Body of pancreas (tissue), 4 donors: ENCODE measurements around the gene TMEM150C. TPM values are rescaled to one million over a fixed set of nuclear protein-coding genes. Genes with fewer than 3 reads are reported as not detected.
A peak's percentile ranks its signal among the peaks of the same experiment; 100 is the strongest.
"Not testable (repeated sequence)": the region's sequence is repeated elsewhere in the genome, so short reads cannot be mapped to it uniquely, and the experiment has no call there.

Source experiments
- ATAC-seq: fragments of 150-250 bp; one replicate; pipeline ENCODE4 v1.9.1; 2016
- DNase-seq, 4 donors: peaks; one replicate each; pipeline ENCODE4 v3.0.0-alpha.2; 2019
- H3K27ac ChIP-seq, 4 donors: fragments of 200-600 bp; sonication (generic); 1 replicate in 3 of 4; 2 replicates in 1 of 4; pipeline versions ENCODE4 v1.5.1 to v1.6.1; 2016 to 2019; ENCODE audit warnings: mild to moderate bottlenecking in 1 of 4, mixed read lengths in 1 of 4, moderate library complexity in 1 of 4
- H3K27me3 ChIP-seq, 2 donors: fragments of 200-600 bp; sonication (generic); one replicate each; pipeline ENCODE4 v1.6.0; 2016; ENCODE audit warnings: mild to moderate bottlenecking in 1 of 2
- H3K36me3 ChIP-seq, 2 donors: fragments of 200-600 bp; sonication (generic); replicated peaks in 1 of 2; 2 replicates each; pipeline ENCODE4 v1.5.1; 2016; ENCODE audit warnings: low read depth in 2 of 2; ENCODE audit not compliant: insufficient read depth in 1 of 2
- H3K4me1 ChIP-seq: fragments of 200-600 bp; sonication (generic); one replicate; pipeline ENCODE4 v1.6.0; 2016
- H3K4me3 ChIP-seq, 2 donors: fragments of 200-600 bp; sonication (generic); 1 replicate in 1 of 2; 2 replicates in 1 of 2; pipeline ENCODE4 v1.5.1; 2016 to 2019
- H3K9me3 ChIP-seq, 3 donors: fragments of 200-600 bp; sonication (generic); 1 replicate in 2 of 3; 2 replicates in 1 of 3; pipeline ENCODE4 v1.5.1; 2016
- CTCF ChIP-seq, 7 experiments: fragments of 450-650 bp in 4 of 7; fragments of 200-600 bp in 3 of 7; sonication (generic) in 3 of 7; IDR thresholded peaks; one replicate each; pipeline ENCODE4 v1.5.1; 2016 to 2019; ENCODE audit warnings: antibody characterized with exemption in 7 of 7
- POLR2A ChIP-seq, 3 donors: fragments of 450-650 bp; IDR thresholded peaks; one replicate each; pipeline ENCODE4 v1.6.1; 2016; ENCODE audit warnings: antibody characterized with exemption in 3 of 3, mild to moderate bottlenecking in 2 of 3
- WGBS, 2 donors: methylation state at CpG; one replicate each; pipeline ENCODE4 v1.1.5; 2017; 5-methylcytosine and 5-hydroxymethylcytosine counted together
- intact Hi-C: fragments of 100-400 bp; cut with DNase I; formaldehyde crosslinking; loops from one replicate; pipeline ENCODE4 v1.15.1; 2023
- total RNA-seq, 2 donors: library from RNA; depleted of rRNA; stranded (reverse); fragments of >200 nt; gene quantifications; one replicate each; pipeline ENCODE4 v1.1.0, GENCODE V29; 2016

The TMEM150C gene
- total RNA-seq, 2 donors from 2014 or later: 5.2 to 5.6 TPM

DNA sequence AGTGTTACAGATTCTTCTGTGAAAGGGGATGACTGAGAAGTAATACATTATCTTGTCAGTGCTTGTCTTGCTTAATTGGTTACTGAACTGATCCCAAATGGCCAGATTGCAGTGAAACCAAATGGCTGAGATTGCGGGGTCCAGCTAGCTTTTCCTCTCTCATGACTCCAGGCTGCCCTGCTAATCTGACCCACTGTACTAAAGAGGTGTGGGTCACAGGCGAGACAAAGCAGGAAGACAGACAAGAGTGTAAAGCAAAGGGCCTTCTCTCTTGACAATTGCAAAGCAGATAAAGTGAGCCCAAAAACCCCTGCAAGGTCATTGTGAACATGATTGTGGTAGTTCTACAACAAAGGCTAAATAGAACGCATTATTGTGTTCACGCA is 2.1 kb downstream of the TMEM150C start:
- H3K36me3 ChIP-seq: no peaks in the 10 kb centered on the region
- H3K9me3 ChIP-seq: no peaks in the 10 kb centered on the region
- intact Hi-C loops: no loop called here
- ATAC-seq: no peak
- no peak overlapping the region for H3K4me3 ChIP-seq
- TF ChIP-seq CTCF (IDR thresholded peaks at IDR 0.05) (no peak), POLR2A (IDR thresholded peaks at IDR 0.05) (no peak)
- no peak for DNase-seq
- no peak overlapping the region for H3K27ac ChIP-seq
- WGBS, 2 donors: 94 to 97% methylated on average over 4 of the region's 4 CpGs
- peaks cover 5% of the 10 kb centered on the region for H3K4me1 ChIP-seq
- H3K27me3 ChIP-seq: no peaks in the 10 kb centered on the region

DNA sequence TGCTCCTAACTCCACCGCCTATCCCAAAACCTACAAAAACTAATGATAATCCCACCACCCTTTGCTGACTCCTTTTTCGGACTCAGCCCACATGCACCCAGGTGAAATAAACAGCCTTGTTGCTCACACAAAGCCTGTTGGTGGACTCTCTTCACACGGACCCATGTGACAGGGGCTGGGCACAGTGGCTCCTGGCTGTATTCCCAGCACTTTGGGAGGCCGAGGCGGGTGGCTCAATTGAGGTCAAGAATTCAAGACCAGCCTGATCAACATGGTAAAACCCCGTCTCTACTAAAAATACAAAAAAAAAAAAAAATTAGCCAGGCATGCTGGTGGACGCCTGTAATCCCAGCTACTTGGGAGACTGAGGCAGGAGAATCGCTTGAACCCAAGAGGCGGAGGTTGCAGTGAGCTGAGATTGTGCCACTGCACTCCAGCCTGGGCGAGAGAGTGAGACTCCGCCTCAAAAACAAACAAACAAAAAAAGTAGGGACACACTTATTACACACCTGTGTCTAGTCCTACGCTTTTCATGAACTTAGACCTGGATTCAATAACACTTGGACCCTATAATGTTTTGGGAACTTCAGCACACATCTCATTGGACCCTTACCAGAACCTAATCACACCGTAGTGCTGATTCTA is 2.6 kb downstream of the TMEM150C start:
- H3K9me3 ChIP-seq, ATAC-seq, H3K4me1 ChIP-seq, H3K27me3 ChIP-seq, intact Hi-C loops, H3K4me3 ChIP-seq, H3K36me3 ChIP-seq, H3K27ac ChIP-seq: not testable (repeated sequence)
- peak in 2 of 4 donors; percentile 15 to 36 for DNase-seq
- WGBS, 2 donors: 76 to 78% methylated on average over 13 of the region's 13 CpGs

GRCh38 chr4:82555276-82555675 is 6.5 kb downstream of the TMEM150C start:
- no peaks in the 10 kb centered on the region for H3K27me3 ChIP-seq
- TF ChIP-seq POLR2A (IDR thresholded peaks at IDR 0.05): no peak
- no peak for TF ChIP-seq CTCF (IDR thresholded peaks at IDR 0.05)
- no peaks in the 10 kb centered on the region for H3K36me3 ChIP-seq
- 67 to 87% methylated on average over 3 of the region's 3 CpGs for WGBS, 2 donors
- ATAC-seq (no peak), DNase-seq (no peak)
- intact Hi-C loops: no loop called here
- no peak overlapping the region for H3K27ac ChIP-seq
- H3K9me3 ChIP-seq: no peaks in the 10 kb centered on the region
- H3K4me1 ChIP-seq: no peaks in the 10 kb centered on the region
- H3K4me3 ChIP-seq: no peak overlapping the region

- DNase-seq (no peak), ATAC-seq (no peak)
- H3K4me3 ChIP-seq: no peak overlapping the region
- no peak overlapping the region for H3K27ac ChIP-seq
- H3K4me1 ChIP-seq: no peaks in the 10 kb centered on the region
- H3K27me3 ChIP-seq: no peaks in the 10 kb centered on the region
- no peak for TF ChIP-seq CTCF (IDR thresholded peaks at IDR 0.05)
- TF ChIP-seq POLR2A (IDR thresholded peaks at IDR 0.05): no peak
- WGBS, 2 donors: 38 to 50% methylated on average over 3 of the region's 3 CpGs
- no peaks in the 10 kb centered on the region for H3K36me3 ChIP-seq
- H3K9me3 ChIP-seq: no peaks in the 10 kb centered on the region
- intact Hi-C loops: no loop called here
Observed at GRCh38 chr4:82553020-82553419, 8.8 kb downstream of the TMEM150C start.

DNA sequence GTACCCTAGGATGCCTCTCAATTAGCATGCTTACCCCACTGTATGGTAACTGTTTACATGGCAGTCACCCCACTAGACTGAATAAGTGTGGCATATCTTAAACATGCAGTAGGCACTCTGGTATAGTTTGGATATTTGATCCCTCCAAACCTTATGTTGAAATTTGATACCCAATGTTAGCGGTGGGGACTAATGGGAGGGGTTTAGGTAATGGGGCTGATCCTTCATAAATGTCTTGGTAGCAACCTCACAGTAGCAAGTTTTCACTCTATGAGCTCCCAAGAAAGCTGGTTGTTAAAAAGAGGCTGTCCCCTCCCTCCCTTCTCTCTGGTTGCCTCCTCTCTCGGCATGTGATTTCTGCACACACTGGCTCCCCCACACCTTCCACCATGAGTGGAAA is 10.1 kb downstream of the TMEM150C start:
- H3K4me3 ChIP-seq: no peak overlapping the region
- no peaks in the 10 kb centered on the region for H3K4me1 ChIP-seq
- DNase-seq (no peak), ATAC-seq (no peak)
- TF ChIP-seq POLR2A (IDR thresholded peaks at IDR 0.05) (no peak), CTCF (IDR thresholded peaks at IDR 0.05) (no peak)
- no peaks in the 10 kb centered on the region for H3K27me3 ChIP-seq
- H3K36me3 ChIP-seq: no peaks in the 10 kb centered on the region
- intact Hi-C loops: no loop called here
- WGBS, 2 donors: 79 to 83% methylated on average over 2 of the region's 2 CpGs
- no peak overlapping the region for H3K27ac ChIP-seq
- no peaks in the 10 kb centered on the region for H3K9me3 ChIP-seq

DNA sequence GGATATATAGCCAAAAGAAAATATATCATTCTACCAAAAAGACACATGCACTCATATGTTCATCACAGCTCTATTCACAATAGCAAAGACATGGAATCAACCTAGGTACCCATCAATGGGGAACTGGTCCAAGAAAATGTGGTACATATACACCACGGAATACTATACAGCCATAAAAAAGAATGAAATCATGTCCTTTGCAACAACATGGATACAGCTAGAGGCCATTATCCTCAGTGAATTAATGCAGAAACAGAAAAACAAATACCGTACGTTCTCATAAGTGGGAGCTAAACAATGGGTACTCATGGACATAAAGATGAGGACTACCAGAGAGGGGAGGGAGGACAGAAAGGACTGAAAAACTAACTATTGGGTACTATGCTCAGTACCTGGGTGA is 13.9 kb downstream of the TMEM150C start:
- H3K27ac ChIP-seq, intact Hi-C loops, ATAC-seq, H3K9me3 ChIP-seq, H3K4me3 ChIP-seq, H3K36me3 ChIP-seq, DNase-seq, H3K4me1 ChIP-seq, H3K27me3 ChIP-seq: not testable (repeated sequence)
- 91 to 96% methylated on average over 3 of the region's 3 CpGs for WGBS, 2 donors
